A549 (cell line): ENCODE data around the gene AMIGO3.
"Not testable (repeated sequence)": the region's sequence is repeated elsewhere in the genome, so short reads cannot be mapped to it uniquely, and the experiment has no call there.

Experiments
- CTCF ChIP-seq: fragments of >200 bp; sonication (Bioruptor Twin); formaldehyde crosslinking; IDR thresholded peaks from 3 replicates; pipeline ENCODE4 v1.5.1; 2016
- EP300 ChIP-seq, 2 experiments: fragments of >200 bp; sonication (Bioruptor Twin); formaldehyde crosslinking; IDR thresholded peaks; 2 replicates in 1 of 2; 3 replicates in 1 of 2; pipeline ENCODE4 v1.6.1; 2016 to 2017
- ESRRA ChIP-seq: fragments of 150-350 bp; IDR thresholded peaks from 2 replicates; pipeline ENCODE4 v1.6.1; 2014; ENCODE audit warnings: mild to moderate bottlenecking, low read length, borderline replicate concordance
- HDAC2 ChIP-seq: fragments of 200-600 bp; sonication (generic); IDR thresholded peaks from 2 replicates; pipeline ENCODE4 v1.6.1; 2016
- KDM1A ChIP-seq: fragments of 200-600 bp; sonication (generic); IDR thresholded peaks from 2 replicates; pipeline ENCODE4 v1.6.1; 2016; ENCODE audit warnings: low read depth, mild to moderate bottlenecking
- MYC ChIP-seq: IDR thresholded peaks from 2 replicates; pipeline ENCODE4 v1.6.1; 2012; ENCODE audit warnings: mild to moderate bottlenecking, inconsistent platforms, low read length, improper control_type of control experiment, borderline replicate concordance
- POLR2A ChIP-seq: IDR thresholded peaks from 2 replicates; pipeline ENCODE4 v1.6.1; 2012; ENCODE audit warnings: mild to moderate bottlenecking, low read length
- POLR2AphosphoS2 ChIP-seq: conservative IDR thresholded peaks from 2 replicates; pipeline ENCODE4 v1.6.1; 2012; ENCODE audit warnings: low read length, improper control_type of control experiment, inconsistent platforms
- RCOR1 ChIP-seq: fragments of 150-350 bp; IDR thresholded peaks from 2 replicates; pipeline ENCODE4 v1.6.1; 2014; ENCODE audit warnings: antibody characterized with exemption, low read length, low read depth
- REST ChIP-seq: fragments of 200-600 bp; sonication (generic); IDR thresholded peaks from 2 replicates; pipeline ENCODE4 v1.6.1; 2016; ENCODE audit warnings: antibody characterized with exemption, mild to moderate bottlenecking, moderate library complexity
- RFX5 ChIP-seq: fragments of 450-650 bp; IDR thresholded peaks from 2 replicates; pipeline ENCODE4 v1.7.1; 2014; ENCODE audit warnings: antibody characterized with exemption, mild to moderate bottlenecking, moderate library complexity
- USF2 ChIP-seq: fragments of 450-650 bp; IDR thresholded peaks from 2 replicates; pipeline ENCODE4 v1.6.1; 2014; ENCODE audit warnings: antibody characterized with exemption

- TF ChIP-seq CTCF; RCOR1; USF2; ESRRA; POLR2A; POLR2AphosphoS2; RFX5; REST; KDM1A; HDAC2; EP300 (IDR thresholded peaks at IDR 0.05); MYC: not testable (repeated sequence)
These were observed 35.0 kb downstream of the AMIGO3 start for GRCh38 chr3:49684453-49684852.
